ENCODE measurements around the gene GAREM2.

DNA sequence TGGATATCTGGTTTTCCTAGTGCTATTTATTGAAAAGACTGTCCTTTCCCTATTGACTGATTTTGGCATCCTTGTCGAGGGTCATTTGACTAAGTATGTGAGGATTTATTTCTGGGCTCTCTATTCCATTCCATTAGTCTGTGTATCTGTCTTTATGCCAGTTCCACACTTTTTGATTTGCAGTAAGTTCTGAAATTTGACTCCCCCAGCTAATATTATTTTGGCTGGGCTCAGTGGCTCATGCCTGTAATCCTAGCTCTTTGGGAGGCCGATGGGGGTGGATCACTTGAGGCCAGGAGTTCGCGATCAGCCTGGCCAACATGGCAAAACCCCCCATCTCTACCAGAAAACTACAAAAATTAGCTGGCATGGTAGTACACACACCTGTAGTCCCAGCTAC is 46.8 kb upstream of the GAREM2 start:
- TF ChIP-seq GATA1 (IDR thresholded peaks at IDR 0.05; ENCODE audit: low read depth, low read length) (no peak), POLR2A (IDR thresholded peaks at IDR 0.05; ENCODE audit: low read length) (no peak)
